Thyroid gland (tissue), 4 donors: Measurements from ENCODE around the gene TTF1. TPM values are rescaled to one million over a fixed set of nuclear protein-coding genes. Genes with fewer than 3 reads are reported as not detected.

Experiments used
- DNase-seq, 2 donors: peaks; one replicate each; pipeline ENCODE4 v3.0.0-alpha.2; 2019
- H3K27ac ChIP-seq, 3 donors: fragments of 200-600 bp; sonication (generic); 1 replicate in 2 of 3; 2 replicates in 1 of 3; pipeline ENCODE4 v1.5.1; 2016 to 2019; ENCODE audit warnings: mild to moderate bottlenecking in 1 of 3, moderate library complexity in 1 of 3
- H3K27me3 ChIP-seq: fragments of 200-600 bp; sonication (generic); one replicate; pipeline ENCODE4 v1.5.1; 2019
- H3K36me3 ChIP-seq, 2 donors: fragments of 200-600 bp; sonication (generic); one replicate each; pipeline ENCODE4 v1.5.1; 2016 to 2019
- H3K4me1 ChIP-seq, 2 donors: fragments of 200-600 bp; sonication (generic); one replicate each; pipeline ENCODE4 v1.5.1; 2017 to 2019
- H3K4me3 ChIP-seq, 3 donors: fragments of 200-600 bp; sonication (generic); replicated peaks in 1 of 3; 1 replicate in 2 of 3; 2 replicates in 1 of 3; pipeline ENCODE4 v1.5.1; 2016; ENCODE audit warnings: mild to moderate bottlenecking in 1 of 3
- H3K9me3 ChIP-seq: fragments of 200-600 bp; sonication (generic); one replicate; pipeline ENCODE4 v1.5.1; 2017
- POLR2A ChIP-seq, 2 donors: fragments of 450-650 bp; IDR thresholded peaks; one replicate each; pipeline ENCODE4 v1.6.1; 2017; ENCODE audit warnings: antibody characterized with exemption in 2 of 2, mild to moderate bottlenecking in 2 of 2, moderate library complexity in 1 of 2
- WGBS, 2 donors: methylation state at CpG; one replicate each; pipeline ENCODE4 v1.1.5; 2017; 5-methylcytosine and 5-hydroxymethylcytosine counted together
- intact Hi-C: fragments of 100-400 bp; cut with DNase I; formaldehyde crosslinking; loops from one replicate; pipeline ENCODE4 v1.15.1; 2023
- total RNA-seq, 4 donors: library from RNA; depleted of rRNA; stranded (reverse); fragments of >200 nt; gene quantifications; one replicate each; pipeline ENCODE4 v1.2.3, GENCODE V29; 2016
- TF ChIP-seq, protein P1 (sequence below), 6 experiments: fragments of 200-600 bp in 3 of 6; fragments of 450-650 bp in 3 of 6; sonication (generic) in 3 of 6; IDR thresholded peaks; one replicate each; pipeline ENCODE4 v1.5.1; 2016 to 2019; ENCODE audit warnings: antibody characterized with exemption in 6 of 6, mild to moderate bottlenecking in 2 of 6, inconsistent platforms in 1 of 6, moderate library complexity in 1 of 6

TTF1 gene
- total RNA-seq, 4 donors from 2014 or later = 10.8 to 19.3 (median 13.6) TPM

DNA sequence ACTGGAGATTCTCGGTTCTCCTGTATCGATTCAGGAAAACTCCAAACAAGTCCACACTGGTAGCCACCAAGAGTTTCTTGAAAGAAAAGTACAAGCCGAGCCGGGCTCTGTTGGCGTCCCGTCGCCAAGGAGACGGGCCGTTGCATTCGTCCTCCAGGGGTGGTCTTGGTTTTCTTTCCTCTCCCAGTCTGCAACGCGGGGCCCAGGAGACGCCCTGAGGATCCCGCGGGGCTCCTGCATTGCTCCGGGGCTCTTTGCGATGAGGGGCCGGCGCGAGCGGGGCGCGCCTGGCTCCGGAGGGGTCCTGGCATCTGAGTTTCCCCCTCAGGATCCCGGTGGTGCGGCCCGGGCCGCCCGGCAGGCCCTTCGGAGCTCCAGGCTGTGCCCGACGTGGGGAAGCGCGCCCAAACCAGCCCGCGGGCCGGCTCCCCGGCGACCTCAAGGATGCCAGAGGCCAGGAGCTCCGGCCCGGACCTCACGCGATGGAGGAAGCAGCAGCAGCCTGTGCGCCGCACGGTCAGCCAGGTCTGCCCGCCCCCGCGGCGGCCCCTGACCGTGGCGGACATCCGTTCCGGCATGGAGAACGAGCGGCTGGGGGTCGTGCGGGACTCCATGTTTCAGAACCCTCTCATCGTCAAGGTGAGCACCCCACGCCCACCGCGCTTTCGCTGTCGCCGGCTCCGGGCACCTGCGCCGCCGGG lies 3.3 kb upstream of the TTF1 start, which contains the start of gene CFAP77:
Gene CFAP77, plus strand, starts transcription at position 384 of the 701 bp plus-strand sequence. Its CDS starts 61 bp downstream, at position 445.
- DNase-seq = peak; percentile 50 to 55
- no peak for TF ChIP-seq POLR2A (IDR thresholded peaks at IDR 0.05)
- TF ChIP-seq, protein P1, sequence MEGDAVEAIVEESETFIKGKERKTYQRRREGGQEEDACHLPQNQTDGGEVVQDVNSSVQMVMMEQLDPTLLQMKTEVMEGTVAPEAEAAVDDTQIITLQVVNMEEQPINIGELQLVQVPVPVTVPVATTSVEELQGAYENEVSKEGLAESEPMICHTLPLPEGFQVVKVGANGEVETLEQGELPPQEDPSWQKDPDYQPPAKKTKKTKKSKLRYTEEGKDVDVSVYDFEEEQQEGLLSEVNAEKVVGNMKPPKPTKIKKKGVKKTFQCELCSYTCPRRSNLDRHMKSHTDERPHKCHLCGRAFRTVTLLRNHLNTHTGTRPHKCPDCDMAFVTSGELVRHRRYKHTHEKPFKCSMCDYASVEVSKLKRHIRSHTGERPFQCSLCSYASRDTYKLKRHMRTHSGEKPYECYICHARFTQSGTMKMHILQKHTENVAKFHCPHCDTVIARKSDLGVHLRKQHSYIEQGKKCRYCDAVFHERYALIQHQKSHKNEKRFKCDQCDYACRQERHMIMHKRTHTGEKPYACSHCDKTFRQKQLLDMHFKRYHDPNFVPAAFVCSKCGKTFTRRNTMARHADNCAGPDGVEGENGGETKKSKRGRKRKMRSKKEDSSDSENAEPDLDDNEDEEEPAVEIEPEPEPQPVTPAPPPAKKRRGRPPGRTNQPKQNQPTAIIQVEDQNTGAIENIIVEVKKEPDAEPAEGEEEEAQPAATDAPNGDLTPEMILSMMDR (IDR thresholded peaks at IDR 0.05) = no peak
- intact Hi-C loops = loop anchor here (5.0 to 10.0 kb wide), 3 partner anchors 53 to 385 kb away; no protein-coding TSS in a partner anchor
- Histone ChIP-seq H3K9me3 (no peaks in the 10 kb centered on the region), H3K36me3 (no peaks in the 10 kb centered on the region), H3K27ac (no peak within 1 kb of the TSS), H3K27me3 (peaks cover 9% of the 10 kb centered on the region), H3K4me3 (peak within 1 kb of the TSS in 1 of 3 donors; percentile 38), H3K4me1 (peaks cover 23 to 25% of the 10 kb centered on the region in 2 donors)
- WGBS, 2 donors = 0 to 1% methylated on average over 20 to 36 of the region's 69 CpGs

DNA sequence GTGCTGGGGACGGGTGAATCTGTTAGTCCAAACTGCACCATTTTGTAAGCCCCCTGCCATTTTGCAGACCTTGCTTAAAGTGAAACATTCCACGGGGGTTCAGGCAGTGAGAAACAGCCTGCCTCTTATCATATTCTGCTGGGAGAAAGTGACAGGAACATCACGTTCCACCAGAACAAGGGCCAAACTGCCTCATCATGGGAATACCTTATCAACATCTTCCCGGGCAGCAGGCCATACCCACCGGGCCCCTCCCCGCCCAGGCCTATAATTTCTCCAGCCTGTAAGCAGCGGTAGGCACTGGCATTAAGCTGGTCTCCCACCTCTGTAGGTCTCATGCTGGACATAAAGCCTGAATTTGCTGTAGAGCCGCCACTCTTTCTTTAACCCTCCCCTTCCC lies 1.9 kb upstream of the TTF1 start:
- Histone ChIP-seq H3K27me3 (peaks cover 9% of the 10 kb centered on the region), H3K9me3 (no peaks in the 10 kb centered on the region), H3K4me3 (no peak overlapping the region), H3K4me1 (peaks cover 23 to 25% of the 10 kb centered on the region in 2 donors), H3K27ac (no peak overlapping the region), H3K36me3 (no peaks in the 10 kb centered on the region)
- 83 to 88% methylated on average over 8 of the region's 8 CpGs for WGBS, 2 donors
- intact Hi-C loops = loop anchor here (5.0 kb wide), 2 partner anchors 51 to 169 kb away; no protein-coding TSS in a partner anchor
- DNase-seq = no peak
- no peak for TF ChIP-seq POLR2A (IDR thresholded peaks at IDR 0.05)
- TF ChIP-seq, protein P1 (IDR thresholded peaks at IDR 0.05) = no peak

DNA sequence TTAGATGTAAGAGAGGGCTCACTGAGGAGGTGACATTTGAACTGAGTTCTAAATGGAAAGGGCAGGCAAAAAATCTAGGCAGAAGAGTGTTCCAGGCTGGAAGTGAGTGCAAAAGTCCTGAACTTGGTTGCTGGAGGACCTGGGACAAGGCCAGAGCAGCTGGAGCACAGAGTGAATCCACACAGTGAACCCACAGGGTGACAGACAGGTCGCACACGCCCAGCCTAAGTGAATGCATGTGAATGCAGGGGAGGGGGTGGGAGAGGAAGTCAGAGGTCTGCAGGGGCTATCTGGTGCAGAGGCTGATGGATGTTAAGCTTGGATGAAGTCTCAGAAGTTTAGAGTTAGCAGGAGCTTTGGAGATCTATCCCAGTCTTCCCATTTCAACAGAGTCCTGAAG lies 556 bp upstream of the TTF1 start:
- Histone ChIP-seq H3K4me1 (peaks cover 24 to 31% of the 10 kb centered on the region in 2 donors), H3K27me3 (peaks cover 6% of the 10 kb centered on the region), H3K36me3 (no peaks in the 10 kb centered on the region), H3K4me3 (peak overlapping the region in 1 of 3 donors; percentile 55), H3K9me3 (no peaks in the 10 kb centered on the region), H3K27ac (no peak overlapping the region)
- no peak for DNase-seq
- intact Hi-C loops = loop anchor here (5.0 kb wide), 2 partner anchors 50 to 170 kb away; no protein-coding TSS in a partner anchor
- TF ChIP-seq, protein P1 (IDR thresholded peaks at IDR 0.05) = no peak
- TF ChIP-seq POLR2A (IDR thresholded peaks at IDR 0.05) = no peak
- WGBS, 2 donors = 81 to 82% methylated on average over 2 of the region's 2 CpGs

DNA sequence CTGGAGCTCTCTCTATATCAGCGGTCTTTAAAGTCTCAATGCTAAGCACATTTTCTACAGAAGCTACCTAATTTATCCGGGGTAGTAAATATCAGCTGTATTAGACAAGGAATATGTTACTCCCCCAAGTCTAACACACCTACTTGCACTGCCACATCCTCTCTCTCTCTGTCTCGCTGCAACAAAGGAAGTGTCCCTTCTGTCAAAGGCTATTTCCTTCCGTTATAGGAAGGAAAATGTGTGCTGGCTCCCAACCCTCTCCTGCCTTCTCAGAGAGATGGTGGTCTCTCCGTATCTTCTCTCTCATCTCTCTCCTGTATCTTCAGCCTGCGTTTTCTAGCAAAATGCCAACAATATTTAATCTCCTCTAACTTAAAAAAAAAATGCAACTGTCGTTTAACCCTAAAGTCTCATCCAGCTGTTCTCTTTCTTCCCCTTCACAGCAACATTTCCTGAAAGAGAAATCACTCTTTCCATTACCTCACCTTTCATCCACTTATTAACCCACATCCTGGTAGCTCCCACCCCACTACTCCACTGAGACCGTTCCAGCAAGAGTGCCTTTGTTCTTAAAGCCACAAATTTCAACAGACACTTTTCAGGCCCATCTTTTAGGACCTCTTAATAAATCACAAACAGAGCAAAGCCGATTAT lies 2.3 kb downstream of the TTF1 start:
- no peak overlapping the region for H3K27ac ChIP-seq
- H3K9me3 ChIP-seq = no peaks in the 10 kb centered on the region
- no peak overlapping the region for H3K4me3 ChIP-seq
- WGBS, 2 donors = 65 to 74% methylated on average over 9 of the region's 9 CpGs
- no peaks in the 10 kb centered on the region for H3K27me3 ChIP-seq
- H3K36me3 ChIP-seq = no peaks in the 10 kb centered on the region
- intact Hi-C loops = no loop called here
- H3K4me1 ChIP-seq = peaks cover 18 to 21% of the 10 kb centered on the region in 2 donors
- TF ChIP-seq POLR2A (IDR thresholded peaks at IDR 0.05) = no peak
- TF ChIP-seq, protein P1 (IDR thresholded peaks at IDR 0.05) = no peak
- no peak for DNase-seq

DNA sequence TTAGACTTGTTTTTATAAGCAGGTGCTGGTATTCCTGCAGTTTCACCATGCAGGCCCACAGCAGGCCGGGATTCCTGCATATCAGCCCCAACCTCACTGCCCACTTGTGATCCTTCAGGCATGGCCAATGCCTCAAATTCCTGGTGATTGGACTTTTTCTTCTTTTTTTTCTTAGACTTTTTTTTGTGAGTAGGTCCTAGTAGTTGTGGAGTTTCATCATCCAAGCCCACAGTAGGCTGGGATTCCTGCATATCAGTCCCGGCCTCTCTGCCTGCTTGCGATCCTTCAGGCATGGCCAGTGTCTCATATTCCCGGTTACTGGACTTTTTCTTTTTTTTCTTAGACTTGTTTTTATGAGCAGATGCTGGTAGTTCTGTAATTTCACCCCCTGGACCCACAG lies 4.8 kb downstream of the TTF1 start:
- WGBS, 2 donors = 38 to 53% methylated on average over 4 of the region's 4 CpGs

More for the DNA sequence above, 4.8 kb downstream of the TTF1 start:
- Histone ChIP-seq H3K4me1 (peaks cover 13 to 16% of the 10 kb centered on the region in 2 donors), H3K9me3 (no peaks in the 10 kb centered on the region), H3K27me3 (no peaks in the 10 kb centered on the region), H3K36me3 (peaks cover 21 to 22% of the 10 kb centered on the region in 2 donors), H3K4me3 (no peak overlapping the region), H3K27ac (peak overlapping the region; percentile 35 to 56 (median 48))
- DNase-seq = peak; percentile 74 to 78
- TF ChIP-seq, protein P1 (IDR thresholded peaks at IDR 0.05) = no peak
- TF ChIP-seq POLR2A (IDR thresholded peaks at IDR 0.05) = no peak
- intact Hi-C loops = no loop called here
